H9 (cell line): ENCODE results near the gene DENND6B. TPM values are rescaled to one million over a fixed set of nuclear protein-coding genes. Genes with fewer than 3 reads are reported as not detected.

Source experiments
- DNase-seq: peaks from one replicate; pipeline ENCODE4 v3.0.0-alpha.2; 2017
- H2AFZ ChIP-seq: one replicate; pipeline ENCODE4 v1.6.1; 2013; ENCODE audit warnings: mild to moderate bottlenecking, low read length, control low read depth, moderate library complexity
- H2AK5ac ChIP-seq: 2 replicates; pipeline ENCODE4 v1.6.1; 2013; ENCODE audit warnings: low read length, control low read depth, mixed read lengths; ENCODE audit not compliant: insufficient read length
- H2BK120ac ChIP-seq: one replicate; pipeline ENCODE4 v1.6.1; 2013; ENCODE audit warnings: low read depth, mild to moderate bottlenecking, low read length, control low read depth, inconsistent platforms; ENCODE audit not compliant: poor library complexity, severe bottlenecking
- H2BK12ac ChIP-seq: 2 replicates; pipeline ENCODE4 v1.6.1; 2013; ENCODE audit warnings: low read length, control low read depth, mixed read lengths, low read depth; ENCODE audit not compliant: insufficient read length
- H2BK15ac ChIP-seq: 2 replicates; pipeline ENCODE4 v1.6.1; 2013; ENCODE audit warnings: low read depth, low read length, control low read depth
- H2BK20ac ChIP-seq: one replicate; pipeline ENCODE4 v1.6.1; 2013; ENCODE audit warnings: low read depth, mild to moderate bottlenecking, low read length, control low read depth, inconsistent platforms; ENCODE audit not compliant: poor library complexity, severe bottlenecking
- H2BK5ac ChIP-seq: 2 replicates; pipeline ENCODE4 v1.6.1; 2013; ENCODE audit warnings: low read length, control low read depth, mixed read lengths; ENCODE audit not compliant: insufficient read length
- H3K14ac ChIP-seq: 2 replicates; pipeline ENCODE4 v1.6.1; 2013; ENCODE audit warnings: low read length, control low read depth; ENCODE audit not compliant: insufficient read depth
- H3K18ac ChIP-seq: 2 replicates; pipeline ENCODE4 v1.6.1; 2013; ENCODE audit warnings: low read depth, mild to moderate bottlenecking, mixed read lengths, low read length, control low read depth; ENCODE audit not compliant: insufficient read length
- H3K23ac ChIP-seq: 2 replicates; pipeline ENCODE4 v1.6.1; 2013; ENCODE audit warnings: low read length, control low read depth, mixed read lengths, low read depth; ENCODE audit not compliant: insufficient read length
- H3K23me2 ChIP-seq: 2 replicates; pipeline ENCODE4 v1.6.1; 2013; ENCODE audit warnings: low read depth, mild to moderate bottlenecking, mixed read lengths, low read length, control low read depth; ENCODE audit not compliant: insufficient read length, poor library complexity, severe bottlenecking
- H3K27ac ChIP-seq: 2 replicates; pipeline ENCODE4 v1.5.1; 2013; ENCODE audit warnings: low read length, control low read depth, mixed read lengths, low read depth; ENCODE audit not compliant: insufficient read length
- H3K27me3 ChIP-seq: 2 replicates; pipeline ENCODE4 v1.6.1; 2013; ENCODE audit warnings: low read length, control low read depth, inconsistent platforms; ENCODE audit not compliant: insufficient read depth
- H3K4ac ChIP-seq: 2 replicates; pipeline ENCODE4 v1.6.1; 2013; ENCODE audit warnings: low read depth, mild to moderate bottlenecking, control low read depth, inconsistent platforms, low read length, moderate library complexity
- H3K4me1 ChIP-seq: 2 replicates; pipeline ENCODE4 v1.6.1; 2013; ENCODE audit warnings: low read length, control low read depth, inconsistent platforms; ENCODE audit not compliant: insufficient read depth
- H3K4me2 ChIP-seq: 2 replicates; pipeline ENCODE4 v1.6.1; 2013; ENCODE audit warnings: low read length, control low read depth, mixed read lengths; ENCODE audit not compliant: insufficient read length, insufficient read depth
- H3K56ac ChIP-seq: 2 replicates; pipeline ENCODE4 v1.6.1; 2013; ENCODE audit warnings: low read depth, mild to moderate bottlenecking, mixed read lengths, low read length, control low read depth; ENCODE audit not compliant: insufficient read length
- H3K79me1 ChIP-seq: 2 replicates; pipeline ENCODE4 v1.6.1; 2013; ENCODE audit warnings: low read depth, mild to moderate bottlenecking, moderate library complexity, low read length, control low read depth, inconsistent platforms; ENCODE audit not compliant: insufficient read depth, poor library complexity, severe bottlenecking
- H3K79me2 ChIP-seq: 2 replicates; pipeline ENCODE4 v1.6.1; 2013; ENCODE audit warnings: low read length, control low read depth, inconsistent platforms; ENCODE audit not compliant: insufficient read depth
- H3K9ac ChIP-seq: 2 replicates; pipeline ENCODE4 v1.6.1; 2013; ENCODE audit warnings: low read length, control low read depth, mixed read lengths; ENCODE audit not compliant: insufficient read length; ENCODE audit errors: extremely low read depth
- H3K9me3 ChIP-seq: one replicate; pipeline ENCODE4 v1.6.1; 2013; ENCODE audit warnings: low read depth, low read length, inconsistent platforms; ENCODE audit not compliant: control insufficient read depth
- H3T11ph ChIP-seq: one replicate; pipeline ENCODE4 v1.6.1; 2013; ENCODE audit warnings: mild to moderate bottlenecking, low read length, control low read depth, inconsistent platforms
- H4K20me1 ChIP-seq: one replicate; pipeline ENCODE4 v1.6.1; 2013; ENCODE audit not compliant: control insufficient read depth, insufficient read length, insufficient read depth
- H4K5ac ChIP-seq: 2 replicates; pipeline ENCODE4 v1.6.1; 2013; ENCODE audit warnings: low read depth, mild to moderate bottlenecking, mixed read lengths, low read length, control low read depth; ENCODE audit not compliant: insufficient read length
- H4K8ac ChIP-seq: replicated peaks from 2 replicates; pipeline ENCODE4 v1.6.1; 2013; ENCODE audit warnings: low read length, control low read depth, mixed read lengths, low read depth; ENCODE audit not compliant: insufficient read length
- H4K91ac ChIP-seq: 2 replicates; pipeline ENCODE4 v1.6.1; 2013; ENCODE audit warnings: low read depth, mild to moderate bottlenecking, moderate library complexity, mixed read lengths, low read length, control low read depth; ENCODE audit not compliant: insufficient read length
- H3K27ac Mint-ChIP-seq, 3 experiments: 2 replicates in 2 of 3; 3 replicates in 1 of 3; pipeline ENCODE4 v1.8.0; 2020 to 2021; ENCODE audit warnings: mixed read lengths in 3 of 3, mild to moderate bottlenecking in 1 of 3, moderate library complexity in 1 of 3
- H3K27me3 Mint-ChIP-seq: 2 replicates; pipeline ENCODE4 v1.8.0; 2021; ENCODE audit warnings: low read depth, mild to moderate bottlenecking, moderate library complexity, mixed read lengths
- H3K36me3 Mint-ChIP-seq, 3 experiments: 2 replicates in 2 of 3; 3 replicates in 1 of 3; pipeline ENCODE4 v1.8.0; 2020 to 2021; ENCODE audit warnings: low read depth in 3 of 3, mixed read lengths in 3 of 3; ENCODE audit not compliant: insufficient read depth in 1 of 3
- H3K4me1 Mint-ChIP-seq, 2 experiments: 2 replicates each; pipeline ENCODE4 v1.8.0; 2020; ENCODE audit warnings: mixed read lengths in 2 of 2
- H3K4me3 Mint-ChIP-seq, 2 experiments: 2 replicates in 1 of 2; 3 replicates in 1 of 2; pipeline ENCODE4 v1.8.0; 2020 to 2021; ENCODE audit warnings: mild to moderate bottlenecking in 2 of 2, mixed read lengths in 2 of 2, moderate library complexity in 1 of 2
- H3K9me3 Mint-ChIP-seq, 2 experiments: 2 replicates in 1 of 2; 3 replicates in 1 of 2; pipeline ENCODE4 v1.8.0; 2020; ENCODE audit warnings: mild to moderate bottlenecking in 2 of 2, mixed read lengths in 2 of 2, moderate library complexity in 1 of 2
- CTCF ChIP-seq: fragments of 200-600 bp; sonication (generic); conservative IDR thresholded peaks from 3 replicates; pipeline ENCODE4 v1.8.0; 2021; ENCODE audit warnings: antibody characterized with exemption, mild to moderate bottlenecking
- WGBS: extraction: QIAGEN DNeasy Blood & Tissue Kit; methylation state at CpG from one replicate; pipeline ENCODE4 v1.1.7; 2013; ENCODE audit warnings: missing lambda C conversion rate, low lambda C conversion rate, mixed read lengths; ENCODE audit not compliant: insufficient read length; ENCODE audit errors: extremely low coverage; 5-methylcytosine and 5-hydroxymethylcytosine counted together
- total RNA-seq: library from RNA; stranded (reverse); gene quantifications from 2 replicates; pipeline ENCODE4 v1.2.1, GENCODE V29; 2021

Gene DENND6B
- total RNA-seq, 1 experiment from 2014 or later = 1.5 TPM

GRCh38 chr22:50327711-50328019 is 853 bp upstream of the DENND6B start:
- H3K9me3 Mint-ChIP-seq = no peaks in the 10 kb centered on the region
- no peaks in the 10 kb centered on the region for H3K79me2 ChIP-seq
- no peak overlapping the region for H2AFZ ChIP-seq
- DNase-seq = no peak
- H3K27ac Mint-ChIP-seq = no peak overlapping the region; a peak in 1 of 7 replicates
- no peak overlapping the region for H2BK120ac ChIP-seq
- H3K4me1 ChIP-seq = no peaks in the 10 kb centered on the region
- no peak overlapping the region for H2BK15ac ChIP-seq
- no peaks in the 10 kb centered on the region for H4K20me1 ChIP-seq
- H2AK5ac ChIP-seq = no peak overlapping the region
- no peak overlapping the region for H3K18ac ChIP-seq
- H4K91ac ChIP-seq = no peak overlapping the region
- no peak overlapping the region for H3K9ac ChIP-seq
- H3K4ac ChIP-seq = no peak overlapping the region
- no peak overlapping the region for H3K23ac ChIP-seq
- no peaks in the 10 kb centered on the region for H3K79me1 ChIP-seq
- no peak overlapping the region for H3K56ac ChIP-seq
- no peak overlapping the region for H2BK20ac ChIP-seq
- H3K27ac ChIP-seq = no peak overlapping the region
- peak overlapping the region; percentile 65 to 78 for H3K4me3 Mint-ChIP-seq
- WGBS = no CpG with 5 or more reads among the region's 22 CpGs
- H3K23me2 ChIP-seq = peaks cover 5% of the 10 kb centered on the region
- H3K27me3 Mint-ChIP-seq = peaks cover 47% of the 10 kb centered on the region
- no peaks in the 10 kb centered on the region for H3K9me3 ChIP-seq
- no peak overlapping the region for H4K5ac ChIP-seq
- no peak overlapping the region for H4K8ac ChIP-seq
- no peak overlapping the region for H3T11ph ChIP-seq
- H3K36me3 Mint-ChIP-seq = peaks cover 0 to 2% (median 0%) of the 10 kb centered on the region in 3 experiments; a peak in 1 of 7 replicates
- H3K14ac ChIP-seq = peak overlapping the region; percentile 97; the same call in 1 of the 2 replicates
- no peak for TF ChIP-seq CTCF
- H3K27me3 ChIP-seq = no peaks in the 10 kb centered on the region; the same call in 1 of the 2 replicates
- H2BK12ac ChIP-seq = no peak overlapping the region
- no peak overlapping the region for H2BK5ac ChIP-seq
- peak overlapping the region; percentile 38 for H3K4me2 ChIP-seq
- H3K4me1 Mint-ChIP-seq = peaks cover 7 to 11% of the 10 kb centered on the region in 2 experiments
